GM12873 (cell line): ENCODE measurements around the gene MCC.

Experiments used
- TF ChIP-seq, protein P1 (sequence below): IDR thresholded peaks from 2 replicates; pipeline ENCODE4 v1.5.1; 2012; ENCODE audit warnings: low read depth, mild to moderate bottlenecking, moderate library complexity, low read length, control low read depth; ENCODE audit not compliant: insufficient read depth; ENCODE audit errors: missing control alignments

The MCC gene

DNA sequence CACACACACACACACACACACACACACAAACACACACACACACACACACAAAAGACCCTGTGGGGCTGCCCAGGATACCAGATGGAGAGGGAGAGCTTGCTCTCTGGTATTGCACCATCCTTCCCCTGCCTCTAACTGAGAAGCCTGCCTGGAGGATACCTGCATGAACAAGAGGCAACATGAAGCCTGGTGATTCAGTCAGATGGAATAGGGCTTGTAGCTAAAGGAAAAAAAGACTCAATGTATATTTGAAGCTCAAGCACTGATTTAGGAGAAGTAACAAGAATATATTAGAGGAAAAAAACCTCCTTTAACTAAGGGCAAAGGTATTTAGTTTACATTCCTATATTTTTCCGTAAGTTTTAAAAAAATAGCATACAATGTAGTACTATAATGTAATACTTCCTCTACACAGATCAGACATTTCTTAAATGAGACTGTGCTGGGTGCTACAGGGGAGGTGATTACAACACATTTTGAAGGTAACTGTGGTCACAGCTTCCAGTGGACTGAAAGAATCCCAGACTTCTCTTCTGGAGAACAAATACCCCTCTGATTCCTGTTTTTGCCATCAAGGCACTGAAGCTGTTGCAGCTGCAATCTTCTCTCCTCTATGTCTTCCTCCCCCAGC lies 342.4 kb downstream of the MCC start:
- TF ChIP-seq, protein P1, sequence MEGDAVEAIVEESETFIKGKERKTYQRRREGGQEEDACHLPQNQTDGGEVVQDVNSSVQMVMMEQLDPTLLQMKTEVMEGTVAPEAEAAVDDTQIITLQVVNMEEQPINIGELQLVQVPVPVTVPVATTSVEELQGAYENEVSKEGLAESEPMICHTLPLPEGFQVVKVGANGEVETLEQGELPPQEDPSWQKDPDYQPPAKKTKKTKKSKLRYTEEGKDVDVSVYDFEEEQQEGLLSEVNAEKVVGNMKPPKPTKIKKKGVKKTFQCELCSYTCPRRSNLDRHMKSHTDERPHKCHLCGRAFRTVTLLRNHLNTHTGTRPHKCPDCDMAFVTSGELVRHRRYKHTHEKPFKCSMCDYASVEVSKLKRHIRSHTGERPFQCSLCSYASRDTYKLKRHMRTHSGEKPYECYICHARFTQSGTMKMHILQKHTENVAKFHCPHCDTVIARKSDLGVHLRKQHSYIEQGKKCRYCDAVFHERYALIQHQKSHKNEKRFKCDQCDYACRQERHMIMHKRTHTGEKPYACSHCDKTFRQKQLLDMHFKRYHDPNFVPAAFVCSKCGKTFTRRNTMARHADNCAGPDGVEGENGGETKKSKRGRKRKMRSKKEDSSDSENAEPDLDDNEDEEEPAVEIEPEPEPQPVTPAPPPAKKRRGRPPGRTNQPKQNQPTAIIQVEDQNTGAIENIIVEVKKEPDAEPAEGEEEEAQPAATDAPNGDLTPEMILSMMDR, result no peak

GRCh38 chr5:113142186-113142585 lies 346.1 kb downstream of the MCC start:
- TF ChIP-seq, protein P1, result no peak

- TF ChIP-seq, protein P1, result no peak
Observed at GRCh38 chr5:113140837-113141671, 347.2 kb downstream of the MCC start.

- TF ChIP-seq, protein P1, result no peak
Observed at GRCh38 chr5:113133211-113133975, 354.9 kb downstream of the MCC start.

DNA sequence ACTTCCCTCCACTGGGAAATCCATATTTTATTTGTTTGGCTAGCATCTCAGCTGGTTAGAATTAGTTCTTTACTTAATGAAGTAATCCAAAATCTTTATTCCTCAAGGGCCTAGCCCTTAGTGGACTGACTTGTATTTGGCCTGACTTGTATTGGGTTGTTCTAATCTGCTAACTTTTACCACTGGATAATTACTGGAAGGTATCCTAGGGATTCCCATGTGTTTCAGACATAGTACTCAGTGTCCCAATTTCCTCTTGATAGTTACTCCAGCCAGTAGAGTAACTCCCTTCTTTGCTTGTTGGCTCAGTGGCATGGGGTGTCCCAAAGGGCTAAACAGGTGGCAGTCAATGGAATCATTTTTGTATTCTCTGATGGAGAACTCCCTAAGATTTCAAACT lies 355.7 kb downstream of the MCC start:
- TF ChIP-seq, protein P1, result no peak

DNA sequence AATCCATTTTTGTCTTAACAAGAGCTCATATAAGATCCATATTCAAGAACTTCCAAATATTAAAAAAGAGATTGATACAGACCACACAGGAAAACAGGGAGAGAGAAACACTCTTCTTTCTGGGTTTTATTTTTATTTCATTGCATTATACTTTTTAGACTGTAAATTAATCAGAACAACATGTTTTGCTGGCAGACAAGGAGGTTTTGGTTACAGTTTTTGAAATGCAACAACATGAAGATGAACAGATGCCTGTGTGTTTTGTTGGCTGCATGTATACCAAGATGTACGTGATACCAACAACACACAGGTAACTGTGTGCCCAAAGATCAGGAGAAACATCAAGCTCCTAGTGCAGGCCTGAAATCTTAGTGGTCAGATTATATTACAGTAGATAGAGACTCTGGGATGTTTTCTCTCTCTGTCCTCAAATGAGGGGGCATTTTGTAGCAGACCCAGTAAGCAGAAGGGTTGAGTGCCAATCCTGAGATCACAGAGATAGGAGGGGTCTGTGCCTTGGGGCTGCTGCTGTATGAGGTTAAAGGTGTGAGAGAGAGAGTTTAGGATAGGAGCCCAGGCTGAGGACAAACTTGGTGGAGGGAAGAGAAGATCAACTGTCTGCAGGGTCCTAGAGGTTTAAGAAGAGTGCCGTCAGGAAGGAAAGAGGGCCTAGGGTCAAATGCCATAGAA lies 359.5 kb downstream of the MCC start:
- TF ChIP-seq, protein P1, result no peak
